NCI-H2227 (cell line): ENCODE measurements around the gene CLDN20.

Experiments used
- DNase-seq: peaks from one replicate; lab custom pipeline; 2025; ENCODE audit not compliant: unreplicated experiment; lab: John Stamatoyannopoulos, UW

Gene CLDN20

DNA sequence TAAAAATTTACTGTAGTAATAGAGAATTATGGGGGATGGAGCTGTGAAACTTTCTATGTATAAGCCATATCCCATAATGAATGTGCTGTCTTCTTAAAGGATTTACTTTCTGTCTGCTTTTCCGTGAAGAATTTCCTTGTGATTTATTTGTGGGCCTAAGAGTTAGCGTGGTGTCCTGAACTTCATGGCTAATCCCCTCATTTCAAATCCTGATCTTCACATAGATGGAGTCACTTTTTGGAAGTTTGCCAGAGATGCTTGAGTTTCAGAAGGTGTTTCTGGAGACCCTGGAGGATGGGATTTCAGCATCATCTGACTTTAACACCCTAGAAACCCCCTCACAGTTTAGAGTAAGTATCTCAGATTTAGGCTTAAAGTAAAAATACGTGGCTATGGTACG, 19.4 kb upstream of the CLDN20 start:
- DNase-seq: no peak

DNA sequence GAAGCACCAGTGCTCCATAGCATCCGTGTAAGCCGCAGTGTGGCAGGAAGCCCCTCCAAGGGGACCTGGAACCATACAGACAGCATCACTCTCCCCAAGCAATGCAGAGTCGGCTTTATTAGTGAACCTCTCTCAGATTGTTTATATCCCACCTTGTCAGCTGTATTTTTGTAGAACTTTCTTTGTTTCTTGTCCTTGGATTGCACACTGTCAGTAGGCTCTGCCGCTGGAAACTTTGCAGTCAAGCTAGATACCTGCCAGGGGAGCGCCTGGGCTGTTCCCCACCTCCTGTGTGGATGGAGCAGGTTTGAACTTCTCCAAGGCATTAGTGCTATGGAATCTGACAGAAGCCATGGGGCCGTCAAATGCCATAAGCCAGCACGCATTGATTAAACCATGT, 18.6 kb upstream of the CLDN20 start:
- DNase-seq: no peak

DNA sequence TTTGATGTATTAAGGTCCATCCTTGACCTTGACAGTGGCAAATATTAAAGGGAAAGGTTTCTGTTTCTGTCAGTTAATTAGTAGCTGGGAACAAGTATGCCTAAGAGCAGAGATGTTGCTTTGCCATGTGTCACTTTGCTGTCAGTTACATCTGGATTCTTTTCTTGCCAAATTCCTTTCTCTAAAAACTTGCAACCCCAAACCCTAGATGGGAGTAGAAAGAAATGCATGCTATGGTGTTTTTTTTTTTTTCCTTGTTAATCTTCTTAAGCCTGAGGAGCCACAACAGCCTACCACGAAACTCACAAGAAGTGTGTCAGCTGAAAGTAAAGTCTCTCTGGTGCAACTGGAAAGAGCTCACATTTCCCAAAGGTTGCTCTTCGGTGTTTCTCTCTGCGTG, 18.0 kb upstream of the CLDN20 start:
- DNase-seq: no peak

DNA sequence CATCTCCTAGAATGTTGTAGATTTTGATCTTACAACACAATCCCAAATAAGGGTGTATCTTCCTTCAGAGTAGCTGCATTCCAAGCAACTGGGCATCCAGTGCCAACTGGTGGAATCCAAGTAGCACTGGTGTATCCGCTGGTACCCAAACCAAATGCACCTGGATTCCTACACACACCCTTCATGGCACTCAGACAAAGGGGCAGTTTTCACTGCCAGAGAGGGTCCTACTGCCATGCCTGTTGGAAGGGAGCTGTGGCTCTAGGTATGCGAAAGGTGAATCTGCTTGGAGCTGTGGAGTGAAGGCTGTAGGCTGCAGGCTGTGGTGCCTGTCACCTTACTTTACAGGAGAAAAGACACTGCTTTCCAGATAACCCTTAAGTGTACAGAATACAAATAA, 17.0 kb upstream of the CLDN20 start:
- DNase-seq: no peak

DNA sequence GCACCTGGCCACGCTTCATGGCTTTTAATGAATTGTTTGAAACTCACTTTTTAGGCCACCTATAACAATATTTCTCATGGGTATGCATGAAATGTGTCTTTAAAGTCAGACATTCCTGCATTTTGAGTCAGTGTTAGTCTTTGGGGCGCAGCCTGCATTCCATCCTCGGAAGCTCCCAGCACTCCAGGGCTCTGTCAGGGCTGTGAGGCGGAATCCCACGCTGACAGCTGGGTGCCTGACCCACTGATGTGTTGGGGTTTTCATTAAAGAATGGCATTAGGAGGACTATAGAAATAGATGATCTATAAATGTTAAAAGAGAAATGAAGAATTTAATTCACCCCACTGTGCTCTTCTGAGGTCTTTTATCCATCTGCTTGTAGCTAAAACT, 16.2 kb upstream of the CLDN20 start:
- DNase-seq: no peak

DNA sequence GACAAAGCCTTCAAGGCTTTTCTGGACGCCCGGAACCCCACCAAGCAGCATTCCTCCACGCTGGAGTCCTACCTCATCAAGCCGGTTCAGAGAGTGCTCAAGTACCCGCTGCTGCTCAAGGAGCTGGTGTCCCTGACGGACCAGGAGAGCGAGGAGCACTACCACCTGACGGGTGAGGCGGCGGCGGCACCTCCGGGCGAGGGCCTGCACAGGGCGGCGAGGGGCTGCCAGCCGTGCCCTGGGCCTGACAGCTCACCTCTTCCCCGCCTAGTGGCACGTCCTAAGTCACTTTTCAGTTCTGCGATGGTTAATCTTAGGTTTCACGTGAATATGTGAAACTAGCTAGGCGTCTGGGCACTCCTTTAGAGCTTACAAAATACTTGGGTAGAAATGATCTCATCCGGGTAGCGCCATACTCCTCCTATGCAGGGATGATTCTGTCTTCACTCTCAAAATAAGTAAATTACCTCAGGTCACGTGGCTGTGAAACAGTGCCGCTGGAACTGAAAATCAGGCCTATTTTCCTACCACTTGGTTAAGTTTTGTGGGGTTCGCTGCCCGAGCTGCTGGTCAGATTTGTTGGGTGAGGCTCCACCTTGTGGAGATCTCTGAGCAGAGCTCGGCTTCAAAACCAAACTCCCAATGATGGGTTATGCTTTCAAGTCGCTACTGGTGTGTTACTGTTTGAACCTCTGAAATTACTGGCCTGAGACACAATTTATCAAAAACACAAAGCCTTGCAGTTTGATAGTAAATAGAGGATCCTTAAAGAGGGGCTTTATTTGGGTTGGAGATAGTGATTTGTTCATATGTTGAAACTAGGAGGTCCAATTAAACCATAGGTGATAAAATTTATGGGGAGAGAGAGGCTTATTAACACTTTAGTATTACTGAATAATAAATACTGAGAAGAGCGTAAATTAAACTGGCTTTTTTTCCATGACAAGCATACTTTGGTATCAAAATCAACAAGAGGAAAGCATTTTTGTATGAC, 15.5 kb upstream of the CLDN20 start:
- peak; percentile 45 for DNase-seq

DNA sequence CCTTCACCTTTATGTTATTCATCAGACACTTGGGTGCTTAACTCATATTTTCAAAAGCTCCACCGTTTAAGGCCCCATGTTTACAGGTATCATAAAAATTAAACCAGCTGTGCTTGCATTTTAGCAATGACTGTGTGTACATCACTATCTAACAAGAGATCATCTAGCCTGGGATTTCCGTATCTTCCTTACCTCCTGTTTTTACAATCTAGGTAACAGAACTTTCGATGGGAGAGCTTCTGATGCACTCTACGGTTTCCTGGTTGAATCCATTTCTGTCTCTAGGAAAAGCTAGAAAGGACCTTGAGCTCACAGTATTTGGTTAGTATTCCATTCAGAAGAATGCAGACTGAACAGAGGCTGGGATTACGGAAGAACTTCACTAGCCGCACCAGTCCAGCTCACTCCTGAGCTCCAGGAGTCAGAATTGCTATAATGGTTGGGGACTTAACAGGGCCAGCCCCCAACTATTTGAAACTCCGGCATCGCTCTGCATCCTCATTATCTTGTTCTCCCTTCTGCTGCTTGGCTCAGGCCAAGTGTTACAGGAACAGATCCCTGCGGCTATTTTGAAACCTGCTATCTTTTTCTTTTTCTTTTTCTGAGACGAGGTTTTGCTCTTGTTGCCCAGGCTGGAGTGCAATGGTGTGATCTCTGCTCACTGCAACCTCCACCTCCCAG, 13.0 kb upstream of the CLDN20 start:
- DNase-seq: no peak

DNA sequence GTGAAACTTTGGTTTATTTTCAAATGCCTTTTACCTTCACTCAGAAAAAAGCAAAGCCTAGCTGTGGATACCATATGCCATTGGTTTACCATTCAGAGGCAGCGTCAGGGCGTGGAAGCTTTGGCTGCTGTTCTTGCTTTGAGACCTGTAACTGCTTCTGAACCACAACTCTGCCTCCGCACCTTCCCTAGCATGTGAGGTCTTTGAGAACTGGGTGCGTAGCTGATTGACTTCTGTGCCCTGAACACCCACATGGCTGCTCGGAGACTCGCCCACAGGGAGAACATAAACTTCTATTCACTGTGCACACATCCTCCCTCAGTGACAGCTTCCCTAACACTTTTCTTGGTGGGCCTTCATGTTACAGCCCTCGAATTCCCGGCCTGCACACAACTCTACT, 11.2 kb upstream of the CLDN20 start:
- no peak for DNase-seq

DNA sequence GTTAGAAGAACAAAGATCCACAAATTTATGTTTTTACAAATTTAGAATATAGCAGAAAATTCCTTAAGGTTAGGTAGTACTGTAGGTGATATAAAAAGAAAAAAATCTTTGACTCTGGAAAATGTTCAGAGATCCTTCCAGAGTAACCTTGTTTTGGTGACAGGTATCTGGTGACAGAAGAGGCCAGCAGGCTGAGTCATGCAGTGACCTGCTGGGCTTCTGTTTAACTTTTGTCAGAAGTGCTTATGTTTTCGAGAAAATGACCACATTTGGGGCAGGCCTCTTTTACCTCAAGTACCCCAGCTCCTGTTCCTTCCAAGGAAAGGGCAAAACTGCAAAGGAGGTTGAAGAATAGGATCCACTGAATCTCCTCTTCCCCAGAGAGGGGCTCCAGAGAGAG, 10.5 kb upstream of the CLDN20 start:
- no peak for DNase-seq

DNA sequence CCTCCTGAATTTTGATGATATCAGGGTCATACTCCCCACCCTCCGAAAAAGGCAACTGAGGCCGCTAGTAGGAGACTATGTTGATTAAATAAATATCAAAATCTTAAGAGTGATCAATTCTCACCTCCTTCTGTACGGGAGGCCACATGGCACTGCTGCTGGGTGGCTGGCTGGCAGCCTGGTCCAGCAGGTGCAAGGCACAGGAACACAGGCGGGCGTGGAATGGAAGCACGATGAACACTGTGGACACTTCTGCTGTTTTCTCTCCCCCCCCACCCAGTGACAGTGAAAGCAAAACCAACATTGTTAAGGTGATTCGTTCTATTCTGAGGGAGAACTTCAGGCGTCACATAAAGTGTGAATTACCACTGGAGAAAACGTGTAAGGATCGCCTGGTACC, 9.7 kb upstream of the CLDN20 start:
- DNase-seq: no peak

DNA sequence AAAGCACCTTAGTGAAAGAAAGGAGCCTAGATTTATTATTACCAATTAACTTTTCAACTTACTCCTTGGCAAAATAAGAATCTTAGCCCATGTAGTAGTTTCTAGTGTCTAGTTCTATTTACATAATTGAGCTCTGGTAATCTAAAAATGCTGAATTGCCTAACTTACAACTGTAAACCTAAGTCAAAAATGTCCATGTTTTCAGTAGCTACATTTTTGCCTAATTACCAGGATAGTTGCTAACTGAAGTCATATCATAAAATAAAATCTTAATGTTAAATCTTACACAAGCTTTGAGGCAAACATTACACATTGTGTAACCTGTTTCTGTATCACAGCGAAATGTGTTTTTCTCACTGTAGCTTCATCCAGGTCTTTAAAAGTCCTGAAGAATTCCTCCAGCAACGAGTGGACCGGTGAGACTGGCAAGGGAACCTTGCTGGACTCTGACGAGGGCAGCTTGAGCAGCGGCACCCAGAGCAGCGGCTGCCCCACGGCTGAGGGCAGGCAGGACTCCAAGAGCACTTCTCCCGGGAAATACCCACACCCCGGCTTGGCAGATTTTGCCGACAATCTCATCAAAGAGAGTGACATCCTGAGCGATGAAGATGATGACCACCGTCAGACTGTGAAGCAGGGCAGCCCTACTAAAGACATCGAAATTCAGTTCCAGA, 7.6 kb upstream of the CLDN20 start:
- DNase-seq: no peak

DNA sequence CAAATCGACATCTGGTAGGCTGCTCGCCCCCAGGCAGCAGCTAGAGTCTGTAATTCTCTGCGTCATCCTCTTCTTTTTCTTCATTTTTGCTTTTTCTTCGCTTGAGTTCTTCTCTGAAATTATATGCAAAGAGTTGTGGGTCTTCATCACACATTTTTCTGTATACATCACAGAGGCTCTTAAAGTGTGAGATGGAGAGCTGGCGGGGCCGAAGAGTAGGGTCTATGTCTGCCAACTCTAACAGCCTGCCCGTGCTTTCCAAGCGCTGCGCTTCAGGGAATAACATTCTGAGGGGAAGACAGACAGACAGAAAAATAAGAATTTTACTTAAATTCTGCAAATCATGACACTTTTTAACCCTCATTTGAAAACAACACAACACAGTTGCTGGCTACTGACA, 6.0 kb upstream of the CLDN20 start:
- DNase-seq: no peak

DNA sequence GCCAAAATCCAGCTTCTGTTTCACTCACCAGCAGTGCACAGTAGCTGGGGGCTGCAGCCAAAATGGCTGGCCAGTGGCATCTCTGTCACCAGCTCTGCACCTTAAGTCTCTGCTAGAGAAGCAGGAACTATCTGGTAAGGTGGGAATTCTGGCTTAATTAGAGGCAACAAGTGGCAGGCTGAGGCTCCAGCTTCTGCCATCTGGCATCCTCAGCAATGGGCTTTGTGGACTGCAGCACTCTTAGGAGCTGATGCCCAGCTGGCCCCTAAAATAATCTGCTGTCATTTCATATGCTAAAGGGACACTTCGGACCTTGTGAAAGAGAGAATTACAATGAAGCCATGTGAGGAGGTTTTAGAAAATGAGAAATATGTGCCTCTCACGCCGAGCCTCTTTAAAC, 4.6 kb upstream of the CLDN20 start:
- DNase-seq: no peak

DNA sequence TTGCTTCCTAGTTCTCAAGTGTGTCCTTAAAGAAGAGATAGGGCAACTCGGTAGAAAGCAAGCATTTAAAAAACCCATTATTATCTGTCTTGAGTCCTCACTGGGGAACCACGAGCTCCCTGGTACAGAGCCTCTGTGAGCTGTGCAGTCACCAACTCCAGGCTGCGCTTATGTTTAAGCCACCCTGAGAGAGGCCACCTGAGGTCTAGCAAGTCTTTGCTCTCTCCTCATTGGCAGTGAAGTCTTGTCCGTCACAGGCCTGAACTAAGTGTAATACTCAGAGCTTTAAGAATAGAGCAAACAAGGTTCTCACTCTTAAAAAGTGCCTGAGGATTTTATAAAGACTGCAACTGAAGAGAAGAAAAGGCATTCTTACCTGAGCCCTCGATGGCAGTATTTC, 3.9 kb upstream of the CLDN20 start:
- no peak for DNase-seq

DNA sequence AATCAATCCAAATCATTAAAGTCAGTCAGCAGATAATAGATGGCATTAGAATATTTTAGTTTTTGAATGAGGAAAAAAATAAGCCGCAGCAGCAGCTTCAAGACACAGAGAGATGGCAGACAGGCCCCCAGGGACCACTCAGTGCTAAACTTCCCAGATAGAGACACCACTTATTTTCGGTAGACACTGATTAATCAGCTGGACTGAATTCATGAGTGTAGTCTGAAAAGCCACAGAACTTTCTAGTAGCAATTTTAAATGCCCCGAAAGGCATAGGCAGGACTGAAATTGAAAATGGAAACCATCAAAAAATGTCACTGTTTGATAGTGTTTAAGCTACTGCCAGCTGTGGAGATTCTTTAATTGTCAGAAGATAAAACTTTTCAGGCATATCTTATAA, 3.1 kb upstream of the CLDN20 start:
- DNase-seq: no peak

DNA sequence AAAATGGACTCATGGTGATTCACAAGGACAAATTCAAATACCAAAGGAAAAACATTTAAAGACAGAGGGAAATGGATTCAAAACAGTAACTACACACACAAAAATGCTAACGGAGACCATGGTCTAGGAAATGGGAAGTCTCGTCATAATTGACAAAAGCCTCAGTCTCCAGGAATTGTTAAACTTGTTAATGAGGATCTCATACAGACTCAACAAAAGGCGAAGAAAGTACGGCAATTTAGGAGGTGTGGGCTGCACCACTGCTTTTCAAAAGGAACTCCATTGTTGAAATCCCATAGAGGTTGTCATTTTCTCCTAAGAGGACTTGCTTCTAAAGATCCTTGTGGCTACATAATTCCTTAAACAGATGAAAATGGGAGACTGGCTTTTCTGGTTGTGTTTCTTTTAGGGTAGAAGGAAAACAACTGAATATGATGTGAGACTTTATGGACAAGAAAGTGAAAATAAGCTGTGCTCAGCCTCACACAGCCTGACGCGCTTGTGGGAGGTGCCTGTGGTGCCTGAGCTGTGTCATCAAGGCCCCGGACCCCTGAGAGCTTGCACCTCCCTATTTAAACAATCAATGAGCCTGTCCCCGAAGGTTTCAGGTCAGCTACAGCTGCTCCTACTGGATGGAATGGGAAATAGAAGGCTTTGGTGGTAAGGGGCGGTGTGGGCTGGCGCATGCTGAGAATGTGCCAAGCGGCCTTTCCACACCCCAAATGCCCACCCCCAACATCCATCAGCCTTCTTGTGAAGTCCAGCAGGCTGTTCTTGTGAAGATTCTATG, 2.5 kb upstream of the CLDN20 start:
- DNase-seq: no peak

DNA sequence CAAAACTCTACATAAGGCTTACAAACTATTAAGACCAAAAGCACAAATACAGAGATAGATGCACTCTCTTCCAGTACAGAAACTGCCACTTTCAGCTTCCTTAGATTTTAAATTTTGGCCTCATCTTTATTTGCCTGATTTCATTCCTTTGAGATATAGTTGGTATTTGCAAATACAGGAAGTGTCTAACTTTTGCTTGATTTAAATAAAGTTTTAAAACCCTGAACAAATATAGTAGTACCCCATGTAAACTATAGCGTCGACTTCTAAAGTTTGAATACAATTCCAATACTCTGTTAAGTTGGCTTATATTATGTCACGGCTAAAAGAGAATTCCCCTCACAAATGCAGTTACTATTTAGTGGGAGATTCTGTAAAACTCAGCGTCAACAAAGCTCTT, 1.2 kb upstream of the CLDN20 start:
- DNase-seq: no peak

DNA sequence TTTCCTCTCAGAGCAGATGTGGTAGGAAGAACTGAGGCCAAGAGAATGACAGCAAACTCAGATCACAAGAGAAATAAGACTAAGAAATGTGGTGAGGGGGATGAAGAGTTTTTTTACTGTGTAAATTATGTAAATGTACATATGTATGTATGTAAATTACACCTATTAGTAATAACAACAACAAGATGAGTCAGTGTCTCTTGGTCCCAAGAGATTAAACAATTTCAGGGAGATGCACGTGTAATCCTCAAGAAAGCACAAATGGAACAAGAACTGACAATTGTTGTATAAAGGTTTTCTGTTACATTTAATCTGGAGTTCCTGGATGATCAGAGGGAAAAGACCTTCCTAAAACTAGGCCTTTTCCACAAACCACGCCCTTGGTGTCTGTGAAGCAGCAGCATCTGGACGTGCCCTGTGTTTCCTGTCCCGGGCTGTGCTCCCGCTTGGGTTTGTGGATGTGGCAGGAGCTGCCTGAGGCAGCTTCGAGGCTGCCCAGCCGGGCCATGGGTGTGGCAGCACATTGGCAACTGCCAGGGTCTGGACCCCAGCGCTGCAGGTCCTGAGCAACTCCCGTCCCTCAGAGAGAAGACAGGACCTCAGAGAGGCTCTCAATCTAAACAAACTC, 994 bp downstream of the CLDN20 start:
- DNase-seq: no peak

DNA sequence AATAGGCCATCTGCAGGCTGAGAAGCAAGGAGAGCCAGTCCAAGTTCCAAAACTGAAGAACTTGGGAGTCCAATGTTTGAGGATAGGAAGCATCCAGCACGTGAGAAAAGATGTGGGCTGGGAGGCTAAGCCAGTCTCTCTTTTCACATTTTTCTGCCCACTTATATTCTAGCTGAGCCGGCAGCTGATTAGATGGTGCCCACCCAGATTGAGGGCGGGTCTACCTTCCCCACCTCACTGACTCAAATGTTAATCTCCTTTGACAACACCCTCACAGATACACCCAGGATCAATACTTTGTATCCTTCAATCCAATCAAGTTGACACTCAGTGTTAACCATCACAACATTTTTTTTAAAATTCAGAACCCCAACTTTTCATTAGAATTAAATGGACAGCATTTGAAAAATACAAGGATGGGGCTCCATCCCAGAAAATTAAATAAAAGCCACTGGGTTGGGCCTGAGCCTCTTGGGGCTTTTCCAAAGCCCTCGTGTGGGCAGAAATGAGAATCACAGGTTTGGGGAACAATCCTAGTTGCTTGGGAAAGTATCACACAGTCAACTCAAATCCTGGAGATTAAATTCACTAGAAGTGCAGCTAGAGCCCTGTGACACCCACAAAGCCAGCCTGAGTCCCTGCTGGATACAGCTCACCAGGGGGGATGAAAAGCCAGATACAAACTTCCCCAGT, 2.2 kb downstream of the CLDN20 start:
- no peak for DNase-seq

DNA sequence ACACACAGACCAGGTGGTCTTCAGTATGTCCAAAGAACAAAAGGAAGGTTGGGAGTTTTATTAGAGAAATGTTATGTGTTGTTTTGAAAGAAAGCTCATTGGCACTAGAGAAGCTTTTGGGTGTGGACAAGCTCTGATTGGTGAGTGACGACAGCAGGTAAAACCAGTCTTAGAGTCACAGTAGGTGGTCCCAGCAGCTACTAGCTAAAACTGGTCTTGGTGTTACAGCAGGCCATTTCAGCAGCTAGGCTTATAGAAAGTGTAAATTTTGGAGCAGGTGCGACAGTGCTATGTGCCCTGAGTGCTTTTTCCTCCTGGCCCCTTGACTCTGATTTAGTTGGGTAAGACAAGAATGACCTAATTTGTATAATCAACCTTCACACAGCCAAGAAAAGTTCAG, 3.6 kb downstream of the CLDN20 start:
- no peak for DNase-seq
